ENCODE data around the gene DHRS1. TPM values are rescaled to one million over a fixed set of nuclear protein-coding genes. Genes with fewer than 3 reads are reported as not detected.

Gene DHRS1
- total and polyA plus RNA-seq, 9 of the 15 experiments (the other 6 are each of a cell fraction or from before 2014, with no cell fraction given): 7.3 to 33.6 (median 13.3) TPM

GRCh38 chr14:24315807-24316596 is 16.4 kb upstream of the DHRS1 start (continued):
- TF ChIP-seq ATF4 (CRISPR knock-in tag; IDR thresholded peaks at IDR 0.05): no peak
- no peak for TF ChIP-seq ZNF253 (CRISPR knock-in tag; conservative IDR thresholded peaks at IDR 0.05)
- TF ChIP-seq ZNF561 (CRISPR knock-in tag; conservative IDR thresholded peaks at IDR 0.05): no peak
- TF ChIP-seq, protein P1, sequence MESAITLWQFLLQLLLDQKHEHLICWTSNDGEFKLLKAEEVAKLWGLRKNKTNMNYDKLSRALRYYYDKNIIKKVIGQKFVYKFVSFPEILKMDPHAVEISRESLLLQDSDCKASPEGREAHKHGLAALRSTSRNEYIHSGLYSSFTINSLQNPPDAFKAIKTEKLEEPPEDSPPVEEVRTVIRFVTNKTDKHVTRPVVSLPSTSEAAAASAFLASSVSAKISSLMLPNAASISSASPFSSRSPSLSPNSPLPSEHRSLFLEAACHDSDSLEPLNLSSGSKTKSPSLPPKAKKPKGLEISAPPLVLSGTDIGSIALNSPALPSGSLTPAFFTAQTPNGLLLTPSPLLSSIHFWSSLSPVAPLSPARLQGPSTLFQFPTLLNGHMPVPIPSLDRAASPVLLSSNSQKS (CRISPR knock-in tag; IDR thresholded peaks at IDR 0.05): no peak
- 0 out of 4 replicates have a peak, but pooled peaks of 1 of the 2 experiments have one; percentile 22 for TF ChIP-seq TRIM24 (IDR thresholded peaks at IDR 0.05)
- no peak for TF ChIP-seq LARP7 (IDR thresholded peaks at IDR 0.05)
- TF ChIP-seq, protein P2, sequence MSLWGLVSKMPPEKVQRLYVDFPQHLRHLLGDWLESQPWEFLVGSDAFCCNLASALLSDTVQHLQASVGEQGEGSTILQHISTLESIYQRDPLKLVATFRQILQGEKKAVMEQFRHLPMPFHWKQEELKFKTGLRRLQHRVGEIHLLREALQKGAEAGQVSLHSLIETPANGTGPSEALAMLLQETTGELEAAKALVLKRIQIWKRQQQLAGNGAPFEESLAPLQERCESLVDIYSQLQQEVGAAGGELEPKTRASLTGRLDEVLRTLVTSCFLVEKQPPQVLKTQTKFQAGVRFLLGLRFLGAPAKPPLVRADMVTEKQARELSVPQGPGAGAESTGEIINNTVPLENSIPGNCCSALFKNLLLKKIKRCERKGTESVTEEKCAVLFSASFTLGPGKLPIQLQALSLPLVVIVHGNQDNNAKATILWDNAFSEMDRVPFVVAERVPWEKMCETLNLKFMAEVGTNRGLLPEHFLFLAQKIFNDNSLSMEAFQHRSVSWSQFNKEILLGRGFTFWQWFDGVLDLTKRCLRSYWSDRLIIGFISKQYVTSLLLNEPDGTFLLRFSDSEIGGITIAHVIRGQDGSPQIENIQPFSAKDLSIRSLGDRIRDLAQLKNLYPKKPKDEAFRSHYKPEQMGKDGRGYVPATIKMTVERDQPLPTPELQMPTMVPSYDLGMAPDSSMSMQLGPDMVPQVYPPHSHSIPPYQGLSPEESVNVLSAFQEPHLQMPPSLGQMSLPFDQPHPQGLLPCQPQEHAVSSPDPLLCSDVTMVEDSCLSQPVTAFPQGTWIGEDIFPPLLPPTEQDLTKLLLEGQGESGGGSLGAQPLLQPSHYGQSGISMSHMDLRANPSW (CRISPR knock-in tag; IDR thresholded peaks at IDR 0.05): no peak
- TF ChIP-seq KLF16 (IDR thresholded peaks at IDR 0.05): no peak
- TF ChIP-seq HDAC3 (IDR thresholded peaks at IDR 0.05; ENCODE audit: borderline replicate concordance, partially characterized antibody): no peak
- 0 out of 2 replicates have a peak, but pooled peaks have one; percentile 68 for TF ChIP-seq MED1 (CRISPR knock-in tag; IDR thresholded peaks at IDR 0.05; ENCODE audit: borderline replicate concordance)
- peak in 1 of 2 experiments; percentile 8; a peak in 1 of 4 replicates for TF ChIP-seq RAD21 (CRISPR knock-in tag; conservative IDR thresholded peaks at IDR 0.05 in 1 of 2, IDR thresholded peaks at IDR 0.05 in 1 of 2)
- TF ChIP-seq NFE2 (IDR thresholded peaks at IDR 0.05; ENCODE audit: low read depth): 0 out of 2 replicates have a peak, but pooled peaks have one; percentile 15
- peak in 1 of 2 experiments; percentile 42; a peak in 1 of 4 replicates for TF ChIP-seq MAZ (CRISPR knock-in tag; conservative IDR thresholded peaks at IDR 0.05 in 1 of 2, IDR thresholded peaks at IDR 0.05 in 1 of 2)
- TF ChIP-seq ZEB2 (IDR thresholded peaks at IDR 0.05): no peak
- TF ChIP-seq PHF20 (IDR thresholded peaks at IDR 0.05; ENCODE audit: partially characterized antibody): no peak
- no peak for TF ChIP-seq SMAD2 (IDR thresholded peaks at IDR 0.05; ENCODE audit: low read depth, low read length)
- peak; percentile 96 for TF ChIP-seq ZFX (CRISPR knock-in tag; IDR thresholded peaks at IDR 0.05)

Measured in K562 (cell line).